Tibial nerve (tissue), 4 donors: Measurements from ENCODE around the gene MEIS2.

Experiments used
- EP300 ChIP-seq, 2 donors: sonication (generic); formaldehyde crosslinking; IDR thresholded peaks; one replicate each; pipeline ENCODE4 v1.6.1; 2017; ENCODE audit warnings: antibody characterized with exemption in 2 of 2, mild to moderate bottlenecking in 1 of 2
- POLR2A ChIP-seq, 2 donors: fragments of 450-650 bp; IDR thresholded peaks; one replicate each; pipeline ENCODE4 v1.6.1; 2017; ENCODE audit warnings: antibody characterized with exemption in 2 of 2, mild to moderate bottlenecking in 2 of 2, moderate library complexity in 2 of 2
- TF ChIP-seq, protein P1 (sequence below), 5 experiments: fragments of 200-600 bp in 3 of 5; fragments of 450-650 bp in 2 of 5; sonication (generic) in 3 of 5; IDR thresholded peaks; one replicate each; pipeline ENCODE4 v1.5.1; 2016 to 2019; ENCODE audit warnings: antibody characterized with exemption in 5 of 5, mild to moderate bottlenecking in 3 of 5, moderate library complexity in 2 of 5

DNA sequence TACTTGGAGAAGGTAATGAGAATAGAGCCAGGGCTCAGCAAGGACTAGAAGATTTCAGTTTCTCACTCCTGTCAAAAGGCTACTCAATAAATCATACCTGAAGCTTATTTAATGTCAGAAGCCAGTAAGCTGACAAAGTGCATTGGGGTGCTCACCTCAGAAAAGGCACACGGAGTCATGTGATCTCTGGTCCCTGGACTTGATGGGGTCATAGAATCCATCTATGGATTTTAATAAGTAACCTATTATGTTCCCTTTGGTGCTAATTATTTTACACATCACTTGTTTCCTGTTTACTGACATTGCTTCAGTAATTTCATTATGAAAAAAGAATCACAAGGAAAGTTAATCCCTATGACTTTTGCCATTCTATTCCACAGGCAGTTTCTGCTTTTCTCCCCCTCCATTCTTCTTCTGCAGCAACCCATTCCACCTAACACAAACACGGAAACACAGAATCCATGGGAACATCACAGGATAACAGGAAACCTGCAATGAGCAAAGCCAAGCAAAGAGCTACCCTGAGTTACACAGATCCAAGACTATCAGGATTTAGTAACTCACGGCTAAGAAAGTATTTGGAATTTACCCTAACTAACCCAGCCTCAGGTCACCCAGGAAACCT is 159.6 kb downstream of the MEIS2 start:
- TF ChIP-seq, protein P1, sequence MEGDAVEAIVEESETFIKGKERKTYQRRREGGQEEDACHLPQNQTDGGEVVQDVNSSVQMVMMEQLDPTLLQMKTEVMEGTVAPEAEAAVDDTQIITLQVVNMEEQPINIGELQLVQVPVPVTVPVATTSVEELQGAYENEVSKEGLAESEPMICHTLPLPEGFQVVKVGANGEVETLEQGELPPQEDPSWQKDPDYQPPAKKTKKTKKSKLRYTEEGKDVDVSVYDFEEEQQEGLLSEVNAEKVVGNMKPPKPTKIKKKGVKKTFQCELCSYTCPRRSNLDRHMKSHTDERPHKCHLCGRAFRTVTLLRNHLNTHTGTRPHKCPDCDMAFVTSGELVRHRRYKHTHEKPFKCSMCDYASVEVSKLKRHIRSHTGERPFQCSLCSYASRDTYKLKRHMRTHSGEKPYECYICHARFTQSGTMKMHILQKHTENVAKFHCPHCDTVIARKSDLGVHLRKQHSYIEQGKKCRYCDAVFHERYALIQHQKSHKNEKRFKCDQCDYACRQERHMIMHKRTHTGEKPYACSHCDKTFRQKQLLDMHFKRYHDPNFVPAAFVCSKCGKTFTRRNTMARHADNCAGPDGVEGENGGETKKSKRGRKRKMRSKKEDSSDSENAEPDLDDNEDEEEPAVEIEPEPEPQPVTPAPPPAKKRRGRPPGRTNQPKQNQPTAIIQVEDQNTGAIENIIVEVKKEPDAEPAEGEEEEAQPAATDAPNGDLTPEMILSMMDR (IDR thresholded peaks at IDR 0.05): no peak
- TF ChIP-seq EP300 (IDR thresholded peaks at IDR 0.05) (no peak), POLR2A (IDR thresholded peaks at IDR 0.05) (no peak)
